ENCODE measurements around the gene NCOA7. TPM values are rescaled to one million over a fixed set of nuclear protein-coding genes. Genes with fewer than 3 reads are reported as not detected.

The NCOA7 gene
- total and polyA plus RNA-seq, 11 donors = 3.8 to 23.1 (median 8.2) TPM

DNA sequence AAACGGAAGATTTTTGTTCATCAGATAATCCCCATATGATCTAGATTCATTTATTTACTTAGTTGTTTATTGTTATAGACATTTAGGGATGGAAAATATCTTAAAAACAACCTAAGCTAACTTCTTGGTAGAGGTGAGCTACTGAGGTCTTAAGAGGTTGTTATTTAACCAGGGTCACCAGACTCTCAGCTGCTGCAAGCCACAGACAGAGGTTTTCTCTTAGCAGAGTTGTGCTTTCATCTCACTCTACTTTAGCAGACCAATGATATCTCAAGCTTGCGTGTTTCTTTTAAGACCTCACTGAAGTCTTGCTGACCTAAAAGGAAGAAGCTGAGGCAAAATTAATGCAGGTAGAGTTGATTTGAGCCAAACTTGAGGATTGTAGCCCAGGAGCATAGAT, 43.6 kb downstream of the NCOA7 start:
- no peaks in the 10 kb centered on the region for H3K27me3 ChIP-seq
- intact Hi-C loops (cut with DNase I) = no loop called here
- no peak for TF ChIP-seq POLR2A (IDR thresholded peaks at IDR 0.05)
- TF ChIP-seq CTCF (IDR thresholded peaks at IDR 0.05) = no peak
- H3K27ac ChIP-seq = peak overlapping the region in 9 of 12 donors; percentile 13 to 83 (median 69)
- no peaks in the 10 kb centered on the region for H3K9me3 ChIP-seq
- ATAC-seq (no peak), DNase-seq (no peak)
- 80 to 87% (median 83%) methylated on average over 2 of the region's 2 CpGs for WGBS, 4 donors
- H3K4me1 ChIP-seq = peaks cover 0 to 76% (median 23%) of the 10 kb centered on the region in 12 donors
- no peaks in the 10 kb centered on the region for H3K36me3 ChIP-seq
- no peak overlapping the region for H3K4me3 ChIP-seq

DNA sequence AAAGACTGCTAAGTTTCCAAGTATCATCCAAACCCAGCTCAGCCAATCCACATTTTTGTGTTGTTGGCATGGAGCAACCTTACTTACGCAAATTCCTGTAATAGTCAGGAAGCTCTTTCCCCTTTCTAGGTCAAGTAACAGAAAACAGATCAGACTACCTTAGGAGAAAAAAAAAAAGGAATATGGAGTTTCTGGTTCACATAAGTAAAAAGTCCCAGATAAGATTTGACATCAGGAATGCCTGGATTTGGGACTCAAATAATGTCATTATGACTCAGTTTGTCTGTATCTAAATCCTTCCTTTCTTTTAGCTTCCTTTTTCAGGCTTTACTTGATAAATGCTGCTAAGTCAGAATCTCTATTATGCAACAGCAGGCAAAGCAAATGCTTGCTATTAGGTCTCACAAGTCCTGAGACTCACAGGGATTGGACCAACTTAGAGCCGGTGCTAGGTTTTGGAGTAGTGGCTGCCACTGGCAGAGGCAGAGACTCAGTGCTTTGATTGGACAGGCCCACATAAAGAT, 44.5 kb downstream of the NCOA7 start:
- Histone ChIP-seq H3K4me1 (peaks cover 0 to 70% (median 25%) of the 10 kb centered on the region in 12 donors), H3K4me3 (no peak overlapping the region), H3K27ac (peak overlapping the region in 11 of 12 donors; percentile 12 to 83 (median 66)), H3K36me3 (no peaks in the 10 kb centered on the region), H3K27me3 (no peaks in the 10 kb centered on the region), H3K9me3 (no peaks in the 10 kb centered on the region)
- ATAC-seq (peak; percentile 25 to 84 (median 78)), DNase-seq (peak in 1 of 5 donors; percentile 38)
- intact Hi-C loops (cut with DNase I) = loop anchor here in 2 of 10 donors (5.0 kb wide), 1 partner anchor 43 kb away; the partner anchor contains the start of gene NCOA7 (in 2 of the 2)
- no peak for TF ChIP-seq POLR2A (IDR thresholded peaks at IDR 0.05)
- TF ChIP-seq CTCF (IDR thresholded peaks at IDR 0.05) = no peak
- WGBS, 4 donors = 59 to 63% (median 61%) methylated on average over 2 of the region's 2 CpGs

DNA sequence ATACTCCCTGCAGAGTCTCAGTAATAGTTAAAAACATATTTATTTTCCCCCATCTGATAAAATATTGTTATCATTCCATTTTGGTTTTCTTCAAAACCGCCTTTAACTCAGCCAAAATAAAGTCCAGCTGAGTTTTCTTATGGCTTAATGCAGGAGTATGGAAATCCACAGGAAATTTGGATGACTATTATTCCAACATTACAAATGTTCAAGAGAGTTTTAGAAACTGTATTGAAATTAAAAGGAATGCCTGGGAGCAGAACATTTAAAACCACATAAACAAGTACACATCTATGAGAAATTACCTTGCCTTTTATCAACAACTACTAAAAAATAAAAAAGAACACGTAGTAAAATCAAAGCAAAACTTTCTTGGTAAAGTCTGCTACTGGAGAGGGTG, 45.7 kb downstream of the NCOA7 start:
- ATAC-seq (no peak), DNase-seq (no peak)
- WGBS, 4 donors = 96 to 98% (median 97%) methylated on average over 2 of the region's 2 CpGs
- Histone ChIP-seq H3K9me3 (no peaks in the 10 kb centered on the region), H3K27ac (peak overlapping the region in 3 of 12 donors; percentile 54 to 77 (median 77)), H3K4me1 (peaks cover 0 to 62% (median 25%) of the 10 kb centered on the region in 12 donors), H3K4me3 (no peak overlapping the region), H3K36me3 (no peaks in the 10 kb centered on the region), H3K27me3 (no peaks in the 10 kb centered on the region)
- intact Hi-C loops (cut with DNase I) = loop anchor here in 2 of 10 donors (5.0 kb wide), 1 partner anchor 44 kb away; the partner anchor contains the start of gene NCOA7 (in 2 of the 2)
- TF ChIP-seq POLR2A (IDR thresholded peaks at IDR 0.05) (no peak), CTCF (IDR thresholded peaks at IDR 0.05) (no peak)

DNA sequence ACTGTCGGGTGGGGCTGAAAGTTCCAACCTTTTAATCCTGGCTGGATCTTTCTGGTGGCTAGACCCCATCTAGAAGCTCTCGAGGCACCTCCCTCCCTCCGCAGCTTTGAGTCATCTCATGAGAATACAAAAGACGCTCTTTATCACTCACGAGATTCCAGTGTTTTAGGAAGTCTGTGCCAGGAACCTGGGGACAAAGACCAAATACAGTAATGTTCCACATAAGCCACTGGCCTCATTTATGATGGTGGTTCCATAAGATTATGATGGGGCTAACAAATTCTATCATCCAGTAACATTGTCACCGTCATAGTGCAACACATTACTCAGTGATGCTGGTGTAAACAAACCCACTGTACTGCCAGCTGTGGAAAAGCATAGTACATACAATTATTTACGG, 48.7 kb downstream of the NCOA7 start:
- 55 to 67% (median 64%) methylated on average over 7 of the region's 7 CpGs for WGBS, 4 donors
- no peak for TF ChIP-seq POLR2A (IDR thresholded peaks at IDR 0.05)
- no peak for TF ChIP-seq CTCF (IDR thresholded peaks at IDR 0.05)
- ATAC-seq = peak in 1 of 4 donors; percentile 31
- intact Hi-C loops (cut with DNase I) = loop anchor here in 2 of 10 donors (5.0 kb wide), 1 partner anchor 47 kb away; the partner anchor contains the start of gene NCOA7 (in 2 of the 2)
- no peaks in the 10 kb centered on the region for H3K9me3 ChIP-seq
- peak overlapping the region in 10 of 12 donors; percentile 1 to 46 (median 22) for H3K27ac ChIP-seq
- no peaks in the 10 kb centered on the region for H3K36me3 ChIP-seq
- H3K4me3 ChIP-seq = no peak overlapping the region
- H3K4me1 ChIP-seq = peaks cover 0 to 50% (median 23%) of the 10 kb centered on the region in 12 donors
- H3K27me3 ChIP-seq = no peaks in the 10 kb centered on the region
- no peak for DNase-seq

Measured in heart left ventricle (tissue), 16 donors.